Ishikawa (cell line): ENCODE data around the gene AGTRAP.

Experiments
- EP300 ChIP-seq: IDR thresholded peaks from 2 replicates; pipeline ENCODE4 v1.6.1; 2012; ENCODE audit warnings: borderline replicate concordance
- ZBTB7A ChIP-seq: IDR thresholded peaks from 2 replicates; pipeline ENCODE4 v1.6.1; 2012; ENCODE audit warnings: low read depth
- TF ChIP-seq, protein P1 (sequence below): IDR thresholded peaks from 2 replicates; pipeline ENCODE4 v1.6.1; 2012

DNA sequence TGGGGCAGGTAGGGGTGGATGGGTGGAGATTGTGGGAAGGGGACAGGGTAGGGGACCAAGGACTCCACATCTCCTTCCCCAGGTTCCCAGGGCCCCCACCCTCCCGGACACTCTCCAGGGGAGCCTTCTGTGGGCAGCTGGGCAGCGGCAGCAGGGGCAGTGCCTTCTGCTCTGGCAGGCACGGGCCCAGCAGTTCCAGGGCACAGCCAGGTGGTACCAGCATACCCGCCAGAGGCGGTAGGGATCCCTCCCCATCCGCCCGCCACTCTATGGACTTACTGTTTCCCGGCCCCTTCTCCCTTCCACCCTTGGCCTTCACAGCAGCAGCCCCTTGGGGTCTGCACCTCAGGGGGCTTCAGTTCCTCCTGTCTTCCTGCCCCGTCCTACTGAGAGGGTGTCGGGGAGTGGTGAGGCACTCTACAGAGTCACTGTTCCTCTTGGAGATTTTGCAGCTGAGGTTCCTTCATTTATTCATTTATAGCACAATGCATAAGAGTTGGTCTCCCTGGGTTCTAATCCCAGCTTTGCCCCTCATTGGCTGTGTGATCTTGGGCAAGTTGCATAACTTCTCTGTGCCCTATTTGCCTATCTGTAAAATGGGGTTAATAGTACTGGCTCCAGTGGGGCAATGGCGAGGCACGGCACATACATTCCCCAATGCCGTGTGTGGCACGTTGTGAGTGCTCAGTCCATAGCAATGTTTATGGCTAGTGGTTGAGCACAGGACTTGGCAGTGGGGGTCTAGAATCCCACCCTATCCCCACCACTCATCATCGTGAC, 43.1 kb downstream of the AGTRAP start:
- TF ChIP-seq, protein P1, sequence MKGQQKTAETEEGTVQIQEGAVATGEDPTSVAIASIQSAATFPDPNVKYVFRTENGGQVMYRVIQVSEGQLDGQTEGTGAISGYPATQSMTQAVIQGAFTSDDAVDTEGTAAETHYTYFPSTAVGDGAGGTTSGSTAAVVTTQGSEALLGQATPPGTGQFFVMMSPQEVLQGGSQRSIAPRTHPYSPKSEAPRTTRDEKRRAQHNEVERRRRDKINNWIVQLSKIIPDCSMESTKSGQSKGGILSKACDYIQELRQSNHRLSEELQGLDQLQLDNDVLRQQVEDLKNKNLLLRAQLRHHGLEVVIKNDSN, result no peak
- TF ChIP-seq ZBTB7A, result no peak
- TF ChIP-seq EP300, result no peak
